Ishikawa (cell line): ENCODE measurements around the gene NUMA1.

Experiments
- CREB1 ChIP-seq: IDR thresholded peaks from 2 replicates; pipeline ENCODE4 v1.6.1; 2012; ENCODE audit warnings: low read depth
- EGR1 ChIP-seq: IDR thresholded peaks from 2 replicates; pipeline ENCODE4 v1.6.1; 2012
- FOXM1 ChIP-seq: IDR thresholded peaks from 2 replicates; pipeline ENCODE4 v1.6.1; 2012; ENCODE audit warnings: low read depth, borderline replicate concordance
- MAX ChIP-seq: IDR thresholded peaks from 2 replicates; pipeline ENCODE4 v1.6.1; 2012
- RAD21 ChIP-seq: IDR thresholded peaks from 2 replicates; pipeline ENCODE4 v1.6.1; 2012; ENCODE audit warnings: low read depth
- REST ChIP-seq: IDR thresholded peaks from 2 replicates; pipeline ENCODE4 v1.6.1; 2012; ENCODE audit warnings: low read depth, mild to moderate bottlenecking
- TCF12 ChIP-seq: IDR thresholded peaks from 2 replicates; pipeline ENCODE4 v1.6.1; 2012; ENCODE audit warnings: low read depth

GRCh38 chr11:71964641-71965040 is 115.7 kb downstream of the NUMA1 start:
- TF ChIP-seq EGR1 (no peak), RAD21 (no peak), CREB1 (no peak), FOXM1 (no peak), REST (no peak), TCF12 (no peak), MAX (no peak)
